GM12878 (cell line): Measurements from ENCODE around the gene SETD1B. TPM values are rescaled to one million over a fixed set of nuclear protein-coding genes. Genes with fewer than 3 reads are reported as not detected.

Experiments used
- ATAC-seq: fragments of 200-7000 bp; cut with Tn5 transposase; 3 replicates; pipeline ENCODE4 v1.9.1; 2020; ENCODE audit warnings: mild to moderate bottlenecking, moderate library complexity
- BruUV-seq: library from RNA; stranded (reverse); fragments of 400-500 nt; replicated peaks from 2 replicates; lab custom pipeline; 2021; lab: Mats Ljungman, UMichigan
- CTCF ChIA-PET: fragments of 300-600 bp; sonication (Branson Sonifier 250); formaldehyde crosslinking; extraction: SDS; loops from one replicate; lab custom pipeline; 2021; ENCODE audit warnings: inconsistent platforms; lab: Yijun Ruan, JAX
- POLR2A ChIA-PET: fragments of 350-600 bp; formaldehyde crosslinking; extraction: SDS; loops from one replicate; lab custom pipeline; 2021; ENCODE audit warnings: inconsistent platforms; lab: Charles Lee
- RAD21 ChIA-PET: fragments of 300-600 bp; sonication (Branson Sonifier 250); formaldehyde crosslinking; loops from one replicate; lab custom pipeline; 2023; ENCODE audit warnings: antibody characterized with exemption; ENCODE audit not compliant: unreplicated experiment; lab: Charles Lee
- SMC1A ChIA-PET: fragments of 300-600 bp; sonication (Branson Sonifier 250); formaldehyde crosslinking; loops from one replicate; lab custom pipeline; 2023; ENCODE audit not compliant: unreplicated experiment, uncharacterized antibody; lab: Charles Lee
- DNase-seq: peaks from one replicate; pipeline ENCODE4 v3.0.0-alpha.2; 2011; ENCODE audit warnings: low read depth, low spot score
- FAIRE-seq: peaks from 3 replicates; lab custom pipeline; 2011; peaks lifted over from hg19 to GRCh38; lab: Jason Lieb, UNC
- H2AFZ ChIP-seq: 2 replicates; pipeline ENCODE4 v1.6.0; 2011; ENCODE audit warnings: low read depth, low read length, control low read depth; ENCODE audit not compliant: control insufficient read depth
- H3K27ac ChIP-seq: 2 replicates; pipeline ENCODE4 v1.5.1; 2011; ENCODE audit warnings: control low read depth; ENCODE audit not compliant: control insufficient read depth, insufficient read depth
- H3K27me3 ChIP-seq, 2 experiments: replicated peaks in 1 of 2; 2 replicates each; pipeline versions ENCODE4 v1.6.0 to v1.6.1; 2011; ENCODE audit warnings: low read length in 1 of 2; ENCODE audit not compliant: control insufficient read depth in 2 of 2, insufficient read depth in 2 of 2
- H3K36me3 ChIP-seq, 2 experiments: 2 replicates each; pipeline ENCODE4 v1.5.1; 2011; ENCODE audit warnings: low read length in 1 of 2; ENCODE audit not compliant: control insufficient read depth in 2 of 2, insufficient read depth in 2 of 2
- H3K4me1 ChIP-seq: 2 replicates; pipeline ENCODE4 v1.6.1; 2011; ENCODE audit warnings: mild to moderate bottlenecking, low read length, moderate library complexity, mixed read lengths; ENCODE audit not compliant: control insufficient read depth, insufficient read depth
- H3K4me2 ChIP-seq: 2 replicates; pipeline ENCODE4 v1.6.0; 2011; ENCODE audit warnings: control low read depth; ENCODE audit not compliant: control insufficient read depth, insufficient read depth
- H3K4me3 ChIP-seq: fragments of 200-600 bp; sonication (generic); 2 replicates; pipeline ENCODE4 v1.5.1; 2016
- H3K79me2 ChIP-seq: 2 replicates; pipeline ENCODE4 v1.6.0; 2011; ENCODE audit warnings: low read length; ENCODE audit not compliant: control insufficient read depth, insufficient read depth
- H3K9ac ChIP-seq: 2 replicates; pipeline ENCODE4 v1.8.0; 2011; ENCODE audit warnings: low read length, control low read depth, mixed read lengths; ENCODE audit not compliant: control insufficient read depth, insufficient read depth
- H3K9me3 ChIP-seq: replicated peaks from 3 replicates; pipeline ENCODE4 v1.5.1; 2011; ENCODE audit warnings: mild to moderate bottlenecking, low read length; ENCODE audit not compliant: control insufficient read depth, insufficient read depth
- H4K20me1 ChIP-seq: 2 replicates; pipeline ENCODE4 v1.6.0; 2011; ENCODE audit not compliant: control insufficient read depth, insufficient read depth
- CHD1 ChIP-seq: IDR thresholded peaks from 2 replicates; pipeline ENCODE4 v1.6.1; 2012; ENCODE audit warnings: low read depth, low read length, improper control_type of control experiment
- CUX1 ChIP-seq: IDR thresholded peaks from 2 replicates; pipeline ENCODE4 v1.6.1; 2012; ENCODE audit warnings: improper control_type of control experiment, low read depth, low read length; ENCODE audit not compliant: insufficient replicate concordance
- GATAD2B ChIP-seq: fragments of 450-650 bp; conservative IDR thresholded peaks from 2 replicates; pipeline ENCODE4 v1.6.1; 2017; ENCODE audit warnings: low read depth, mild to moderate bottlenecking, moderate library complexity
- HCFC1 ChIP-seq: fragments of 150-350 bp; IDR thresholded peaks from 2 replicates; pipeline ENCODE4 v1.6.1; 2014; ENCODE audit warnings: low read length
- POLR2AphosphoS5 ChIP-seq: IDR thresholded peaks from 2 replicates; pipeline ENCODE4 v1.6.1; 2011; ENCODE audit warnings: mild to moderate bottlenecking, low read length, inconsistent platforms
- POU2F2 ChIP-seq: IDR thresholded peaks from 3 replicates; pipeline ENCODE4 v1.6.1; 2011; ENCODE audit warnings: low read depth, mild to moderate bottlenecking, low read length, borderline replicate concordance
- RELA ChIP-seq: fragments of 450-650 bp; IDR thresholded peaks from 2 replicates; pipeline ENCODE4 v1.8.0; 2014; ENCODE audit warnings: borderline replicate concordance; ENCODE audit not compliant: partially characterized antibody
- SMAD1 ChIP-seq: fragments of 450-650 bp; IDR thresholded peaks from 2 replicates; pipeline ENCODE4 v1.6.1; 2018; ENCODE audit warnings: mild to moderate bottlenecking, low read depth; ENCODE audit not compliant: partially characterized antibody
- SUZ12 ChIP-seq: fragments of 200-600 bp; sonication (generic); IDR thresholded peaks from one replicate; pipeline ENCODE4 v1.6.1; 2018; ENCODE audit warnings: antibody characterized with exemption, mild to moderate bottlenecking; ENCODE audit not compliant: unreplicated experiment
- ZNF622 ChIP-seq: fragments of 450-650 bp; IDR thresholded peaks from 2 replicates; pipeline ENCODE4 v1.6.1; 2017; ENCODE audit warnings: mild to moderate bottlenecking, inconsistent platforms
- WGBS: methylation state at CpG from one replicate; pipeline ENCODE4 v1.1.6; 2016; ENCODE audit warnings: low lambda C conversion rate; ENCODE audit not compliant: insufficient replicate concordance, insufficient coverage; ENCODE audit errors: missing lambda C conversion rate; 5-methylcytosine and 5-hydroxymethylcytosine counted together
- in situ Hi-C: fragments of 300-500 bp; cut with MboI; formaldehyde crosslinking; loops from 9 replicates; pipeline ENCODE4 v1.14.3; 2018; ENCODE audit warnings: mixed read lengths
- intact Hi-C: fragments of 100-400 bp; cut with micrococcal nuclease; formaldehyde crosslinking; loops from one replicate; pipeline ENCODE4 v1.14.2; 2022; ENCODE audit not compliant: unreplicated experiment
- polyA plus RNA-seq, 11 experiments: library from polyadenylated mRNA; depleted of rRNA in 4 of 11; unstranded in 6 of 11; stranded (reverse) in 5 of 11; fragments of >200 nt; fragmentation: Nextera tagmentation in 4 of 11; fragmentation: Illumina TruSeq in 1 of 11; extraction: Ambion mirVana in 4 of 11; extraction: Trizol in 1 of 11; gene quantifications; 1 replicate in 1 of 11; 2 replicates in 10 of 11; pipeline versions ENCODE4 v1.2.1 to v1.2.3, GENCODE V29; 2011 to 2016; ENCODE audit warnings: inconsistent platforms in 2 of 11, missing spikeins in 2 of 11, low read depth in 1 of 11
- total RNA-seq, 4 experiments: library from RNA; depleted of rRNA in 3 of 4; stranded (reverse); fragments of >200 nt in 3 of 4; fragmentation: Illumina TruSeq in 1 of 4; extraction: Trizol in 1 of 4; gene quantifications; 2 replicates each; pipeline versions ENCODE4 v1.2.1 to v1.2.3, GENCODE V29; 2013 to 2021
- TF ChIP-seq, protein P1 (sequence below): fragments of 450-650 bp; IDR thresholded peaks from 2 replicates; pipeline ENCODE4 v1.6.1; 2017; ENCODE audit warnings: low read depth, mild to moderate bottlenecking, moderate library complexity
- TF ChIP-seq, protein P2 (sequence below): fragments of 450-650 bp; formaldehyde crosslinking; IDR thresholded peaks from 2 replicates; pipeline ENCODE4 v1.4.0; 2022; ENCODE audit warnings: mild to moderate bottlenecking, moderate library complexity

The SETD1B gene
- total and polyA plus RNA-seq, 10 of the 15 experiments (the other 5 are each of a cell fraction or from before 2014, with no cell fraction given): 0.50 to 17.3 (median 1.6) TPM

GRCh38 chr12:121769831-121770301 lies 33.9 kb upstream of the SETD1B start (continued):
- TF ChIP-seq ZNF622: no peak
- TF ChIP-seq, protein P1, sequence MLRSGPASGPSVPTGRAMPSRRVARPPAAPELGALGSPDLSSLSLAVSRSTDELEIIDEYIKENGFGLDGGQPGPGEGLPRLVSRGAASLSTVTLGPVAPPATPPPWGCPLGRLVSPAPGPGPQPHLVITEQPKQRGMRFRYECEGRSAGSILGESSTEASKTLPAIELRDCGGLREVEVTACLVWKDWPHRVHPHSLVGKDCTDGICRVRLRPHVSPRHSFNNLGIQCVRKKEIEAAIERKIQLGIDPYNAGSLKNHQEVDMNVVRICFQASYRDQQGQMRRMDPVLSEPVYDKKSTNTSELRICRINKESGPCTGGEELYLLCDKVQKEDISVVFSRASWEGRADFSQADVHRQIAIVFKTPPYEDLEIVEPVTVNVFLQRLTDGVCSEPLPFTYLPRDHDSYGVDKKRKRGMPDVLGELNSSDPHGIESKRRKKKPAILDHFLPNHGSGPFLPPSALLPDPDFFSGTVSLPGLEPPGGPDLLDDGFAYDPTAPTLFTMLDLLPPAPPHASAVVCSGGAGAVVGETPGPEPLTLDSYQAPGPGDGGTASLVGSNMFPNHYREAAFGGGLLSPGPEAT: no peak

DNA sequence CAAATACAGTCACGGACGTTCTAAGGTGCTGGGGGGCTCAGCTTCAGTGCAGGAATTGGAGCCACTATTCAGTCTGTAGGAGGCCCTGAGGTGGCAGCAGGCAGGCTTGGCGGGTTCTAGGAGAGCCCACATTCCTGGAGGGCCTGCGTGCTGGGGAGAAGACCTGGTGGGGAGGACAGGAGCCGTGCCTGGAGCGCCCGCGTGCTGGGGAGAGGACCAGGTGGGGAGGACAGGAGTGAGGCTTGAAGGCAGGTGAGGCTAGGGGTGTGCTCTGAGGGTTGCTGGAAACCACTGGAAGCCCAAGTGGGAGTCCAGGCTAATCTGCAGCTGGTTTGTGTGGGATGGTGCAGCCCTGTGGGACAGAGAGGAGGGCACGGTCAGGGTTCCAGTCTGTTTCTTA lies 33.4 kb upstream of the SETD1B start:
- in situ Hi-C loops: no loop called here
- CTCF ChIA-PET: interaction anchor here (0.7 to 3.2 kb wide), 2 partner anchors 24 to 68 kb away, joined by 3 to 15 read pairs; partner anchors contain the start of gene RHOF
- TF ChIP-seq GATAD2B (no peak), SUZ12 (no peak), CUX1 (no peak), POLR2AphosphoS5 (no peak), RELA (no peak), SMAD1 (no peak), HCFC1 (no peak), CHD1 (no peak), POU2F2 (no peak), ZNF622 (no peak)
- TF ChIP-seq, protein P2, sequence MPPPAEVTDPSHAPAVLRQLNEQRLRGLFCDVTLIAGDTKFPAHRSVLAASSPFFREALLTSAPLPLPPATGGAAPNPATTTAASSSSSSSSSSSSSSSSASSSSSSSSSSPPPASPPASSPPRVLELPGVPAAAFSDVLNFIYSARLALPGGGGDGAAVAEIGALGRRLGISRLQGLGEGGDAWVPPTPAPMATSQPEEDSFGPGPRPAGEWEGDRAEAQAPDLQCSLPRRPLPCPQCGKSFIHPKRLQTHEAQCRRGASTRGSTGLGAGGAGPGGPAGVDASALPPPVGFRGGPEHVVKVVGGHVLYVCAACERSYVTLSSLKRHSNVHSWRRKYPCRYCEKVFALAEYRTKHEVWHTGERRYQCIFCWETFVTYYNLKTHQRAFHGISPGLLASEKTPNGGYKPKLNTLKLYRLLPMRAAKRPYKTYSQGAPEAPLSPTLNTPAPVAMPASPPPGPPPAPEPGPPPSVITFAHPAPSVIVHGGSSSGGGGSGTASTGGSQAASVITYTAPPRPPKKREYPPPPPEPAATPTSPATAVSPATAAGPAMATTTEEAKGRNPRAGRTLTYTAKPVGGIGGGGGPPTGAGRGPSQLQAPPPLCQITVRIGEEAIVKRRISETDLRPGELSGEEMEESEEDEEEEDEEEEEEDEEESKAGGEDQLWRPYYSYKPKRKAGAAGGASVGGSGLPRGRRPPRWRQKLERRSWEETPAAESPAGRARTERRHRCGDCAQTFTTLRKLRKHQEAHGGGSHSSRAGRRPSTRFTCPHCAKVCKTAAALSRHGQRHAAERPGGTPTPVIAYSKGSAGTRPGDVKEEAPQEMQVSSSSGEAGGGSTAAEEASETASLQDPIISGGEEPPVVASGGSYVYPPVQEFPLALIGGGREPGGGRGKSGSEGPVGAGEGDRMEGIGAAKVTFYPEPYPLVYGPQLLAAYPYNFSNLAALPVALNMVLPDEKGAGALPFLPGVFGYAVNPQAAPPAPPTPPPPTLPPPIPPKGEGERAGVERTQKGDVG (CRISPR knock-in tag): no peak

More for the DNA sequence above, 33.4 kb upstream of the SETD1B start:
- DNase-seq (no peak), FAIRE-seq (no peak), ATAC-seq (no peak)
- Histone ChIP-seq H3K4me2 (no peak overlapping the region), H3K9me3 (no peaks in the 10 kb centered on the region), H3K79me2 (no peaks in the 10 kb centered on the region), H2AFZ (no peak overlapping the region), H3K36me3 (no peaks in the 10 kb centered on the region; a peak in 2 of 4 replicates), H3K4me1 (peaks cover 3% of the 10 kb centered on the region; the same call in 1 of the 2 replicates), H3K27ac (no peak overlapping the region), H3K4me3 (no peak overlapping the region), H4K20me1 (no peaks in the 10 kb centered on the region), H3K9ac (no peak overlapping the region), H3K27me3 (no peaks in the 10 kb centered on the region)
- RAD21 ChIA-PET: interaction anchor here (1.5 kb wide), 1 partner anchor 24 kb away, joined by 7 read pairs; the partner anchor contains the start of gene RHOF
- no TSS peak for BruUV-seq
- intact Hi-C loops: no loop called here
- SMC1A ChIA-PET: no interaction called here
- WGBS: 77% methylated on average over 9 of the region's 9 CpGs
- POLR2A ChIA-PET: interaction anchor here (1.0 kb wide), 1 partner anchor 32 kb away, joined by 3 read pairs; no protein-coding TSS in a partner anchor
